ENCODE data around the gene BORCS5. TPM values are rescaled to one million over a fixed set of nuclear protein-coding genes. Genes with fewer than 3 reads are reported as not detected.

BORCS5 gene
- total RNA-seq, 3 donors from 2014 or later = 22.2 to 26.7 (median 23.6) TPM

DNA sequence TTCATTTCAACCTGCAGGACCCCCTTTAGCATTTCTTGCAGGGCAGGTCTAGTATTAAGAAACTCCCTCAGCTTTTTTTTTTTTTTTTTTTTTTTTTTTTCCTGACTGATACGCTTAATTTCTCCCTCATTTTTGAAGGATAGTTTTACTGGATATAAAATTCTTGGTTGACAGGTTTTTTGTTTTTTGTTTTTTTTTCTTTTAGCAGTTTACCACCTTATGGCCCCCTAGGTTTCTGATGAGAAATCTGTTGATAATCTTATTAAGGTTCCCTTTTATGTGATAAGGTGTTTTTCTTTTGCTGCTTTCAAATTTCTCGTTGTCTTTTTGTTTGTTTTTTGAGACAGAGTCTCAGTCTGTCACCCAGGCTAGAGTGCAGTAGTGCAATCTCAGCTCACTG is 66.5 kb downstream of the BORCS5 start:
- ATAC-seq (no peak), DNase-seq (no peak)
- H3K9me3 Mint-ChIP-seq = peaks cover 11% of the 10 kb centered on the region
- H3K36me3 Mint-ChIP-seq (ENCODE audit: insufficient read depth) = peaks cover 38% of the 10 kb centered on the region
- H3K4me1 Mint-ChIP-seq (ENCODE audit: low read depth) = peaks cover 24% of the 10 kb centered on the region
- H3K4me3 Mint-ChIP-seq = no peak overlapping the region
- H3K27me3 Mint-ChIP-seq (ENCODE audit: low read depth) = no peaks in the 10 kb centered on the region

DNA sequence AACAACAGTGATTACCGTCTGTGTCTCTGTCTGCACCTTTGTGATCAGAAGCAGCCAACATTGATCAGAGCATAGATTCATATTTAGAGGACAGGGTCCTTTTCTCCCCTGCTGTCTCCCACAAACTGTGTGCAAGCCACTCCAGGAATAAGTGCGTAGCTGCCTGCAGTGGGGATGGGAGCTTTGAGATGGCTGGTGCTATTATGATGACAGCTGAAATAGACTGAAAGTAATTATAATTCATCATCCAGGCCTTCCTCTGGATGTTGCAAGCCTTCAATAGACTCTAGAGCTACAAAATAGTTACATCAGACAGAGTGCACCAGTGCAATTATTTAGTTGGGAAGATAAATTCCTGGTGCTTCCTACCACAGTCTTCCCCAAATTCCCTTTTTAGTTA is 68.1 kb downstream of the BORCS5 start:
- ATAC-seq = no peak
- DNase-seq = no peak
- H3K4me1 Mint-ChIP-seq (ENCODE audit: low read depth) = peaks cover 33% of the 10 kb centered on the region
- peaks cover 11% of the 10 kb centered on the region for H3K9me3 Mint-ChIP-seq
- H3K36me3 Mint-ChIP-seq (ENCODE audit: insufficient read depth) = peaks cover 29% of the 10 kb centered on the region
- H3K4me3 Mint-ChIP-seq = no peak overlapping the region
- H3K27me3 Mint-ChIP-seq (ENCODE audit: low read depth) = no peaks in the 10 kb centered on the region

DNA sequence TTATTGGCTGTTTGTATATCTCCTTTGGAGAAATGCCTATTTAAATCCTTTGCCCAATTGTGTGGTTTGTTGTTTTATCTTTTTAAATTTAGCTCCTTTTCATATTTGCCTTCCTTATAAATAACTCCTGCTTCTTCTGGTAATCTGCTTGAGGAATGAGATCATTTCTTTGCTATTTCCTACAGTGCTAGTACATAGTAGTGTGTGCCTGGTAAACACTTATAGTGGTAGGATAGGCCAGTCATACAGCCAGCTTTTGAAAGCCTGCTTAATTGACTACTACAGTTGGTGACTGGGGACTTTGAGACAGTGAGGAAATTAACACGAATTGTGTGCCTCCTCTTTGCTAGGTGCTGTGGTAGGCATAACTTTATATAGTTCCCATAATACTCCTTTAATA is 68.7 kb downstream of the BORCS5 start:
- H3K4me3 Mint-ChIP-seq = no peak overlapping the region
- ATAC-seq = no peak
- H3K9me3 Mint-ChIP-seq = peaks cover 10% of the 10 kb centered on the region
- peaks cover 27% of the 10 kb centered on the region for H3K36me3 Mint-ChIP-seq (ENCODE audit: insufficient read depth)
- DNase-seq = no peak
- no peaks in the 10 kb centered on the region for H3K27me3 Mint-ChIP-seq (ENCODE audit: low read depth)
- H3K4me1 Mint-ChIP-seq (ENCODE audit: low read depth) = peaks cover 34% of the 10 kb centered on the region

DNA sequence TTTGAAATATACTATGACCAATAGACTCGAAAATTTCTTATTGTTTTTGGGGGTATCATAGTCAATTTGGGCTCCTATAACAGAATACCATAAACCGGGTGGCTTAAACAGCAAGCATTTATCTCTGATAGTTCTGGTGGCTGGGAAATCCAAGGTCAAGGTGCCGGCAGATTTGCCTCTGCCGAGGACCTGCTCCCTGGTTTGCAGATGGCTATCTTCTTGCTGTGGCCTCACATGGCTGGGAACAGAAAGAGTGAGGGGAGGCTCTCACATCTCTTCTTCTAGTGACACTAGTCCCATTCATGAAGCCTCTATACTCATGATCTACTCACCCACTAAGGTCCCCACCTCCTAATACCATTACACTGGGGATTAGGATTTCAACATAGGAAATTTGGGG is 70.7 kb downstream of the BORCS5 start:
- peaks cover 19% of the 10 kb centered on the region for H3K36me3 Mint-ChIP-seq (ENCODE audit: insufficient read depth)
- no peak overlapping the region for H3K4me3 Mint-ChIP-seq
- H3K9me3 Mint-ChIP-seq = peaks cover 6% of the 10 kb centered on the region
- peaks cover 44% of the 10 kb centered on the region for H3K4me1 Mint-ChIP-seq (ENCODE audit: low read depth)
- DNase-seq = no peak
- no peaks in the 10 kb centered on the region for H3K27me3 Mint-ChIP-seq (ENCODE audit: low read depth)
- no peak for ATAC-seq

DNA sequence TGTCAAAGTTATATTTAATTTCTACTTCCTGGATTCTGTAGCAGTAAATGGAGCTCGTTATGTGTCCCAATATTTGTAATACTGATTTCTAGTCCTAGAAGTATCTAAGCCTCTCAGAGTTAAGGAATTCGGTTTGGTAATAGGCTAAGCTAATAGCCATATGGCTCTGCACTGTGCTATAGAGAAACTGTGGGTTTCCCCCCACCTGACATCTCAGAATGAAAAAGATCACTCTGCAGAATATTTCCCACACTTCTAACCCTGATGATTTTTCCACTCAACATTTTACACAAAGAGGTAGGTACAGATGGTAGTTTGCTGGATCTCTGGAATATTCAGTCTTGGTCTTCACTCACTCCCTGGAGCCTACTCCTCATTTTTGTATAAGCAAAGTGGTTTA is 71.2 kb downstream of the BORCS5 start:
- peak in 1 of 2 donors; percentile 34 for ATAC-seq
- peaks cover 6% of the 10 kb centered on the region for H3K9me3 Mint-ChIP-seq
- H3K4me3 Mint-ChIP-seq = no peak overlapping the region
- no peaks in the 10 kb centered on the region for H3K27me3 Mint-ChIP-seq (ENCODE audit: low read depth)
- H3K36me3 Mint-ChIP-seq (ENCODE audit: insufficient read depth) = peaks cover 19% of the 10 kb centered on the region
- H3K4me1 Mint-ChIP-seq (ENCODE audit: low read depth) = peaks cover 49% of the 10 kb centered on the region
- no peak for DNase-seq

DNA sequence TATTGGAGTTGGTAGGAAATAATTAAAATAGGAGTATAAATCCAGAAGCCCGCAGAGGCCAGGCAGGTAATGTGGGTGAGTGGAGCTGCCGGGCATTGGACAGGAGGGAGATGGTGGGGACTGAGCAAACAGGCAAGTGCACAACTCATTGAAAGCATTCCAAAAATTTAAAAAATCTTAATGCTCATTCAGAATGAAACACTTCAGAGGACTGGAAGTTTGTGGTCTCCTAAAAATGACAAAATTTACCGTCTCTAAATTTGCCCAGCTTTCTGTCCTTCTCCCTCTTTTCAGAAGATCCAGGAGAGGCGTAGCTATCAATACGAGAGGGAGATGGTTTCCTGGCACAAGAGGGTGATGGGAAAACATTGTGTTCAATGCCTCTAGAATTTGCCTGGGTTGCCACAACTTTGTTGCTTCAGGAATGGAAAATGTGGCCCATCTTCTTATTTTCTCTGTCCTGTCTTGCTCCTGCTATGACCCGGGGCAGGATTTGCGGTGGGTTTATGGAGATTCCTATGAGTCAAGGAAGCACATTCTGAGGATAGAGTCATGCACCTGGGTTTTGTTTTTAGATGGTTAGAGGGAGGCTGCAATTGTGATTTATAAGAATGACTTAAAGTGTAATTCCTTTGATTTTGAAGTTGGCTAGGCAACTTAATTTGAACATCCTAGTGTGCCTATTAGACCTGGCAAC is 72.2 kb downstream of the BORCS5 start:
- Mint-ChIP-seq H3K9me3 (peaks cover 2% of the 10 kb centered on the region), H3K27me3 (ENCODE audit: low read depth) (no peaks in the 10 kb centered on the region), H3K4me1 (ENCODE audit: low read depth) (peaks cover 56% of the 10 kb centered on the region), H3K36me3 (ENCODE audit: insufficient read depth) (peaks cover 15% of the 10 kb centered on the region), H3K4me3 (no peak overlapping the region)
- ATAC-seq (peak in 1 of 2 donors; percentile 11), DNase-seq (no peak)

DNA sequence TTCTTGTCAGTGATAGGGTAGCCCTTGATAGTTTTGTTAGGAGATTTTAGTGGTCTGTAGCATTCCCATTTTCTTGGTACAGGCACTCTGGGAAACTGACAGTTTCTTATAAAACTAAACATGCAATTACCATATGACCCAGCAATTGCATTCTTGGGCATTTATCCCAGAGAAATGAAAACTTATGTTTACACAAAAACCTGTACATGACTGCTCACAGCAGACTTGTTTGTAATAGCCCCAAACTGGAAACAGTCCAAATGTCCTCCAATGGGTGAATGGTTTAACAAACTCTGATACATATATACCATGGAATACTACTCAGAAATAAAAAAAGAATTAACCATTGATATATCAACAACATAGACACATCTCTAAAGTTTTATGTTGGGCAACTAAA is 75.5 kb downstream of the BORCS5 start:
- Mint-ChIP-seq H3K4me1 (ENCODE audit: low read depth) (peaks cover 58% of the 10 kb centered on the region), H3K4me3 (no peak overlapping the region), H3K9me3 (peaks cover 7% of the 10 kb centered on the region)

DNA sequence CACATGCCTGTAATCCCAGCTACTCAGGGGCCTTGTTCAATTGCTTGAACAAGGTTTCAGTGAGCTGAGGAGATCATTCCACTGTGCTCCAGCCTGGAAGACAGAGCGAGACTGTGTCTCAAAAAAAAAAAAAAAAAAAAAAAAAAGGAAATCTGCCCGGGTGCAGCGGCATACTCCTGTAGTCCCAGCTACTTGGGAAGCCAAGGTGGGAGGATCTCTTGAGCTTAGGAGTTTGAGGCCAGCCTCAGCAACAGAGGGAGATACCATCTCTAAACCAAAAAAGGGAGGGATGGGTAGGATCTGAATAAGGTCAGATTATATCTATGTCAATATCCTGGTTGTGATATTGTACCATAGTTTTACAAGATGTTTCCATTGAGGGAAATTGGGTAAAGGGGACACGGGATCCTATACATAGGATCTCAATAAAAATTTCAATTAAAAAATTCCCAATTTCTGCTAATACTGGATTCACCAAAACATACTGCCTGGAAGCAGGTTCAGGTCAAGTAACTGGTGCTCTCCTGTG is 76.4 kb downstream of the BORCS5 start:
- peaks cover 8% of the 10 kb centered on the region for H3K9me3 Mint-ChIP-seq
- H3K36me3 Mint-ChIP-seq (ENCODE audit: insufficient read depth) = peaks cover 28% of the 10 kb centered on the region
- ATAC-seq = no peak
- H3K27me3 Mint-ChIP-seq (ENCODE audit: low read depth) = no peaks in the 10 kb centered on the region
- H3K4me1 Mint-ChIP-seq (ENCODE audit: low read depth) = peaks cover 55% of the 10 kb centered on the region
- DNase-seq = no peak
- no peak overlapping the region for H3K4me3 Mint-ChIP-seq

More for the DNA sequence above, 75.5 kb downstream of the BORCS5 start:
- no peak for DNase-seq
- Mint-ChIP-seq H3K36me3 (ENCODE audit: insufficient read depth) (peaks cover 24% of the 10 kb centered on the region), H3K27me3 (ENCODE audit: low read depth) (no peaks in the 10 kb centered on the region)
- ATAC-seq = no peak

DNA sequence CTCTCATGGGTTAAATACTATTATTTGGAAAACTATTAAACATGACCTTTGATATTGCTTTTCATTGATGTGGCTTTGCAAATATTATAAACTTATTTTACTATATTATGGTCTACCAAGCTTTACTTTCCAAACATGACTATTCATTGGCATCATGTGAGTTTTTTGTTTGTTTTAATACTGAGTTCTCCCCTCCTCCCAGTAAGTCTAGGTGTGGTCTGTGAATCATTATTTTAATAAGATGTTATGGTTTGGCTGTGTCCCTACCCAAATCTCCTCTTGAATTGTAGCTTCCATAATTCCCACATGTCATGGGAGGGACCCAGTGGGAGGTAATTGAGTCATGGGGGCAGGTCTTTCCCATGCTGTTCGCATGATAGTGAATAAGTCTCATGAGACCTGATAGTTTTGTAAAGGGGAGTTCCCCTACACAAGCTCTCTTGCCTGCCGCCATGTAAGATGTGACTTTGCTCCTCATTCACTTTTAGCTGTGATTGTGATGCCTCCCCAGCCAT is 80.0 kb downstream of the BORCS5 start:
- no peaks in the 10 kb centered on the region for H3K27me3 Mint-ChIP-seq (ENCODE audit: low read depth)
- peaks cover 69% of the 10 kb centered on the region for H3K4me1 Mint-ChIP-seq (ENCODE audit: low read depth)
- H3K4me3 Mint-ChIP-seq = no peak overlapping the region
- no peak for ATAC-seq
- no peak for DNase-seq
- peaks cover 33% of the 10 kb centered on the region for H3K36me3 Mint-ChIP-seq (ENCODE audit: insufficient read depth)
- peaks cover 8% of the 10 kb centered on the region for H3K9me3 Mint-ChIP-seq

DNA sequence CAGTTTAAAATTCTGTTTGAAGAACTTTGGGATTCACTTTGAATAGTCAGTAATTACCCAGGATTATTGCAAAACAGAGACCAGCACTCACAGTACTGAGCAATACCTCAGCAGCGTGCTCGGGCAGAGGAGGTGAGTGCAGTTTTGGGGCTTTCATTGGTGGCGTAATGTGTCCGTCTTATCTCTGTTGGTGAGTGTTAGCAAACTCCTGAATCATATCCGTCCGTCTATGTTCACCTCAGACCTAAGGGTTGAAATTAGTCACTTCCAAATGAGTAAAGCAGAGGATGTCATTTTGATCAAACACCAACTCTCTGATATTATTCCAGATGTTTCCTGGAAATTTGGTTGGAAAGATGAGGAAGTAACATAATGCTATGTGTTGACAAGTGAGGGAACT is 82.8 kb downstream of the BORCS5 start:
- DNase-seq (peak; percentile 44), ATAC-seq (peak; percentile 71 to 80)
- Mint-ChIP-seq H3K36me3 (ENCODE audit: insufficient read depth) (peaks cover 32% of the 10 kb centered on the region), H3K4me1 (ENCODE audit: low read depth) (peaks cover 75% of the 10 kb centered on the region), H3K4me3 (peak overlapping the region; percentile 34), H3K27me3 (ENCODE audit: low read depth) (no peaks in the 10 kb centered on the region), H3K9me3 (peaks cover 8% of the 10 kb centered on the region)

DNA sequence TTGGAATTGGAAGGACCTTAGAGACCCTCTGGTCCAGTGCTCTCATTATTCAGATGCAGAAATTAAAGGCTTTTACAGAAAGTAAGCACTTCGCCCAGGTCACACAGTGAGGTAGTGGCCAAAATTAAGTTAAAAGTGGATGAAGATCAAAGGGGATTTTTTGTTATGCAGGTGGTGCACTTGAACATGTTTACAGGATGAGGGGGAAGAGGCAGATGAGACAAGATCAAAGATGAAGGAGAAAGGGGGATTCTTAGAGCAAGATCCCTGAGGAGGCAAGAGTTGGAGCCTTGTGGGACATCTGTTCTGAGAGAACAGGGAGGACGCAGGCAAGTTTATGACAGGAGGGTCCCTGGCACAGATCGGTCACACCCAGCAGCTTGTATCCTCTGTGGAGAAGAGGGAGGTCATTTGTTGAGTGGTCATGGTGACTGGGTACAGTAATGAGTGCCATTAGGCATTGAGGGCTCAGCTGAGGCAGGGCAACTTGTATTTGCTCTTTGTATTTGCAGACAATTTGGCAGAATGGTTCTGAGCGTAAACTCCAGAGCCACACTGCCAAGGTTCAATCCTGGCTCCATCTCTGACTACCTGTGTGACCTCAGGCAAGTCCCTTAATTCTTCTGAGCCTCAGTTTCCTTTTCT is 84.0 kb downstream of the BORCS5 start:
- peaks cover 8% of the 10 kb centered on the region for H3K9me3 Mint-ChIP-seq
- no peak overlapping the region for H3K4me3 Mint-ChIP-seq
- DNase-seq = no peak

DNA sequence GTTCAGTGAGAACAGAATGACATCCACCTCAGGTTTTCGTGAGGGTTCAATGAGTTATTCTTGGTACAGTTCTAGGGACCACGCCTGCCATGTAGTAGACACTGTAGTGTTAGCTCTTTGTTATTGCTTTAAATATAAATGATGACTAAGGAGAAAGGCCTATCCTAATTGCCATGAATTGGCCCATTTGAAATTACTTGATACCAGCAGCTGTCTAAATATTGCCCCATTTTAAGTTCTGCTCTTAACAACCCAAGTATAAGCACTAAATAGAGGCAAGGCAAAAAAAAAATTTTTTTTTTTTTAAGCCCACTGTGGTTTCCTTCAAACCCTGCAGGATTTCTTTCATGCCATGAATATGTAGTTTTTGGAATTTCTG is 84.5 kb downstream of the BORCS5 start:
- H3K9me3 Mint-ChIP-seq = peaks cover 8% of the 10 kb centered on the region
- no peak for DNase-seq
- H3K4me3 Mint-ChIP-seq = peak overlapping the region; percentile 7
- no peaks in the 10 kb centered on the region for H3K27me3 Mint-ChIP-seq (ENCODE audit: low read depth)
- peaks cover 19% of the 10 kb centered on the region for H3K36me3 Mint-ChIP-seq (ENCODE audit: insufficient read depth)
- no peak for ATAC-seq
- peaks cover 82% of the 10 kb centered on the region for H3K4me1 Mint-ChIP-seq (ENCODE audit: low read depth)

More for the DNA sequence above, 84.0 kb downstream of the BORCS5 start:
- no peaks in the 10 kb centered on the region for H3K27me3 Mint-ChIP-seq (ENCODE audit: low read depth)
- H3K36me3 Mint-ChIP-seq (ENCODE audit: insufficient read depth) = peaks cover 24% of the 10 kb centered on the region
- no peak for ATAC-seq
- peaks cover 78% of the 10 kb centered on the region for H3K4me1 Mint-ChIP-seq (ENCODE audit: low read depth)

DNA sequence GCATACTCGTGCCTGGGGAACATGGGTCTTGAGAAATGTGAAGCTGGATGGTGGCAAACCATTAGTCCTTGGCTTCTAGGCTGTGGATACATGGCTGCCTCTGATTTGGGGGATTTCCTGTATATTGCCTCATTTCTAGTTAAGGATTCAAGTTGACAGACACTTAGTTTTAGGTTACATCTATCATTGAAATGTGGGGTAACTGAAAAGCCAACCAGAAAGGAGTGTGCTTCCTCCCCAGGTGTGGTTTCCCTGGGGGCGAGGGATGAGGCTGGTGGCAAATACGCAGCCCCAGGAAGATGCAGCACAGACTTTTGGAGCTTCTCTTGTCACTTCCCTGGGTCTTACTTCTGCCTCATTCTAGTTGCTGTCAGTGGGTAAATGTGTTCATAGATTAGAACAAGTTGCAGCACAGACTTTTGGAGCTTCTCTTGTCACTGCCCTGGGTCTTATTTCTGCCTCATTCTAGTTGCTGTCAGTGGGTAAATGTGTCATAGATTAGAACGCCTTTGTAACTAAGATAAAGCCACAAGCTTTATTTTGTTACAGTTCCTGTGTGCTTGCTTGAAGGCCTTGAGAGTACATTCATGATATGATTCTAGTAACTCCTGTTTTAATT is 85.1 kb downstream of the BORCS5 start:
- peak overlapping the region; percentile 33 for H3K4me3 Mint-ChIP-seq
- peaks cover 5% of the 10 kb centered on the region for H3K9me3 Mint-ChIP-seq
- H3K27me3 Mint-ChIP-seq (ENCODE audit: low read depth) = no peaks in the 10 kb centered on the region
- ATAC-seq (peak; percentile 79 to 84), DNase-seq (peak; percentile 25)
- peaks cover 15% of the 10 kb centered on the region for H3K36me3 Mint-ChIP-seq (ENCODE audit: insufficient read depth)
- peaks cover 86% of the 10 kb centered on the region for H3K4me1 Mint-ChIP-seq (ENCODE audit: low read depth)

DNA sequence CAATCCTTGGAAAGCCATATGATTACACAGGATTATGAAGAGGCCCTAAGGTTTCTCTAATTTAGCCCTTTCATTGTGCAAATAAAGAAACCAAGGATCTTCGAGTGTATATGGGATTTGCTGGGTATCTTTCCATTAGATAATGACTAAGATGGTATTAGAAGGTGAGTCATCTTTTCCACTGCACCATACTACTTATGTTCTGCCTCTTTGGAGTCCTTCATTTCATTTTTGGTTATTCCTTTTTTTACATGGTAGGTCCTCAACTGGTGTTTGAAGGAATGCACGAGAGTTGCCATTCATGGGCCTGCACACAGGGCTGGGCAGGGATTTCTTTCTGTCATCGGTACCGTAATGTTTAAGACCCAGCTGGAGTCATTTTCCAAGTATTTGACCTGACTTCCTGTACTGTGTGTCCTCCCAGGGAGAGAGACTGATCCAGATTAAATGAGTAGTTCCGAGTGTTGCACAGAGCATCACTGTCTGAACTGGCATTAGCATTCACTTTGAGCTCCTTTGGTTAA is 85.7 kb downstream of the BORCS5 start:
- DNase-seq (no peak), ATAC-seq (peak; percentile 14 to 16)
- H3K4me3 Mint-ChIP-seq = peak overlapping the region; percentile 33
- peaks cover 14% of the 10 kb centered on the region for H3K36me3 Mint-ChIP-seq (ENCODE audit: insufficient read depth)
- H3K4me1 Mint-ChIP-seq (ENCODE audit: low read depth) = peaks cover 88% of the 10 kb centered on the region
- H3K9me3 Mint-ChIP-seq = no peaks in the 10 kb centered on the region
- no peaks in the 10 kb centered on the region for H3K27me3 Mint-ChIP-seq (ENCODE audit: low read depth)

Measured in activated T-cell treated with anti-CD3 and anti-CD28 coated beads, Interleukin-2, amount 50 U/mL, for 4 hours (primary cell).